Liver (tissue), 9 donors: ENCODE results near the gene KNOP1. TPM values are rescaled to one million over a fixed set of nuclear protein-coding genes. Genes with fewer than 3 reads are reported as not detected.

Experiments
- DNase-seq: peaks from one replicate; pipeline ENCODE4 v3.0.0-alpha.2; 2017; ENCODE audit warnings: low spot score
- H3K27ac ChIP-seq, 2 donors: one replicate each; pipeline ENCODE4 v1.7.0; 2013; ENCODE audit warnings: inconsistent platforms in 2 of 2, low read length in 2 of 2, control low read depth in 1 of 2, low read depth in 1 of 2, mild to moderate bottlenecking in 1 of 2
- H3K27me3 ChIP-seq, 4 donors: one replicate each; pipeline versions ENCODE4 v1.6.1 to v1.7.0; 2013; ENCODE audit warnings: low read length in 3 of 4, inconsistent platforms in 1 of 4, mild to moderate bottlenecking in 1 of 4, moderate library complexity in 1 of 4; ENCODE audit not compliant: control insufficient read depth in 4 of 4, insufficient read depth in 4 of 4
- H3K36me3 ChIP-seq, 4 donors: one replicate each; pipeline versions ENCODE4 v1.6.1 to v1.7.0; 2013; ENCODE audit warnings: low read length in 3 of 4, mild to moderate bottlenecking in 3 of 4, low read depth in 1 of 4, moderate library complexity in 1 of 4; ENCODE audit not compliant: control insufficient read depth in 4 of 4, insufficient read depth in 3 of 4
- H3K4me1 ChIP-seq, 4 donors: one replicate each; pipeline versions ENCODE4 v1.6.1 to v1.7.0; 2013; ENCODE audit warnings: low read length in 3 of 4, mild to moderate bottlenecking in 3 of 4, moderate library complexity in 1 of 4; ENCODE audit not compliant: control insufficient read depth in 4 of 4, insufficient read depth in 4 of 4
- H3K4me3 ChIP-seq, 3 donors: one replicate each; pipeline versions ENCODE4 v1.6.1 to v1.7.0; 2013; ENCODE audit warnings: low read length in 3 of 3, control low read depth in 1 of 3, low read depth in 1 of 3, mild to moderate bottlenecking in 1 of 3
- H3K9ac ChIP-seq, 2 donors: one replicate each; pipeline ENCODE4 v1.7.0; 2013; ENCODE audit warnings: low read length in 2 of 2, mild to moderate bottlenecking in 2 of 2, moderate library complexity in 2 of 2, control low read depth in 1 of 2, low read depth in 1 of 2
- H3K9me3 ChIP-seq, 4 donors: one replicate each; pipeline versions ENCODE4 v1.6.1 to v1.7.0; 2013; ENCODE audit warnings: low read length in 3 of 4; ENCODE audit not compliant: control insufficient read depth in 4 of 4
- EGR1 ChIP-seq, 2 donors: IDR thresholded peaks; 2 replicates each; pipeline ENCODE4 v1.6.1; 2016 to 2018; ENCODE audit warnings: antibody characterized with exemption in 2 of 2, low read depth in 2 of 2
- FOXA2 ChIP-seq: IDR thresholded peaks from 2 replicates; pipeline ENCODE4 v1.6.1; 2016; ENCODE audit warnings: antibody characterized with exemption
- HNF4G ChIP-seq: IDR thresholded peaks from 2 replicates; pipeline ENCODE4 v1.6.1; 2016; ENCODE audit warnings: antibody characterized with exemption
- JUND ChIP-seq, 2 donors: IDR thresholded peaks; 2 replicates each; pipeline ENCODE4 v1.6.1; 2016; ENCODE audit warnings: antibody characterized with exemption in 2 of 2
- NR2F2 ChIP-seq: IDR thresholded peaks from 2 replicates; pipeline ENCODE4 v1.6.1; 2016; ENCODE audit warnings: antibody characterized with exemption
- RAD21 ChIP-seq, 2 donors: IDR thresholded peaks; 2 replicates each; pipeline ENCODE4 v1.6.1; 2016; ENCODE audit warnings: antibody characterized with exemption in 2 of 2, mild to moderate bottlenecking in 2 of 2
- RXRA ChIP-seq, 2 donors: IDR thresholded peaks; 2 replicates each; pipeline ENCODE4 v1.6.1; 2017 to 2018; ENCODE audit warnings: antibody characterized with exemption in 2 of 2, mild to moderate bottlenecking in 1 of 2
- TAF1 ChIP-seq: conservative IDR thresholded peaks from 2 replicates; pipeline ENCODE4 v1.6.1; 2016; ENCODE audit warnings: antibody characterized with exemption, mild to moderate bottlenecking
- YY1 ChIP-seq: IDR thresholded peaks from 2 replicates; pipeline ENCODE4 v1.6.1; 2016; ENCODE audit warnings: antibody characterized with exemption, mild to moderate bottlenecking
- WGBS: extraction: QIAGEN DNeasy Blood & Tissue Kit; methylation state at CpG from one replicate; pipeline ENCODE4 v1.1.7; 2013; 5-methylcytosine and 5-hydroxymethylcytosine counted together
- polyA plus RNA-seq, 2 donors: library from polyadenylated mRNA; stranded (reverse) in 1 of 2; unstranded in 1 of 2; fragments of 200-250 nt in 1 of 2; fragments of >200 nt in 1 of 2; fragmentation: Nextera tagmentation in 1 of 2; extraction: Ambion mirVana in 1 of 2; gene quantifications; one replicate each; pipeline versions ENCODE4 v1.2.1 to v1.2.3, GENCODE V29; 2013 to 2015
- total RNA-seq, 2 donors: library from RNA; depleted of rRNA; stranded (reverse); fragments of >200 nt; gene quantifications; one replicate each; pipeline ENCODE4 v1.2.3, GENCODE V29; 2014
- TF ChIP-seq, protein P1 (sequence below): IDR thresholded peaks from 2 replicates; pipeline ENCODE4 v1.6.1; 2016; ENCODE audit warnings: antibody characterized with exemption
- TF ChIP-seq, protein P2 (sequence below): IDR thresholded peaks from 2 replicates; pipeline ENCODE4 v1.6.1; 2016; ENCODE audit warnings: antibody characterized with exemption, mild to moderate bottlenecking
- TF ChIP-seq, protein P3 (sequence below): fragments of 150-350 bp; IDR thresholded peaks from 2 replicates; pipeline ENCODE4 v1.5.1; 2017; ENCODE audit warnings: improper control_type of control experiment, low read depth, low read length; ENCODE audit not compliant: missing input control
- donor health status: healthy.
- donor health status: healthy.
- donor health status: healthy.
- donor health status: healthy.
- donor health status: healthy.

Gene KNOP1
- total and polyA plus RNA-seq, 4 donors, result 4.1 to 6.7 (median 5.7) TPM

DNA sequence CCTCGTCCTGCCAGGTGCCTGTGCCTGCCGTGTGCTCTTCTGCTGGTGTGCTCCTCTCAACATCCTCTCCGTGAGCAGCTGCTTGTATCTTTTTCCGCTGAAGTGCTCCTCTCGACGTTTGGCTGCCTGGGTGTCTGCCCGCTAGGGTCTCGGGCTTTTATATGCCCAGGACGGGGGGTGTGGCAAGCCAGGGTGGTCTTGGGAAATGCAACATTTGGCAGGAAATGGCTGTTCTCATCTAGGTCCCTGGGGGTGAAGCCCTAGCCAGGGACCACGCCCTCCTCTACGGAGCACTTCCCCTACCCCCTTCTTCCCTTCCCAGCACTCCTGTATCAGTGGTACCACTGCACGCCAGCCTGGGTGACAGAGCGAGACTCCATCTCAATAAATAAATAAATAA is 49.5 kb upstream of the KNOP1 start:
- peaks cover 0 to 4% (median 0%) of the 10 kb centered on the region in 4 donors for H3K9me3 ChIP-seq
- no peak overlapping the region for H3K4me3 ChIP-seq
- H3K36me3 ChIP-seq, result no peaks in the 10 kb centered on the region
- H3K27ac ChIP-seq, result no peak overlapping the region
- no peak overlapping the region for H3K9ac ChIP-seq
- H3K27me3 ChIP-seq, result no peaks in the 10 kb centered on the region
- 90% methylated on average over 13 of the region's 13 CpGs for WGBS
- TF ChIP-seq HNF4G (no peak), RXRA (IDR thresholded peaks at IDR 0.05) (no peak), NR2F2 (no peak), JUND (IDR thresholded peaks at IDR 0.05) (no peak), YY1 (no peak), EGR1 (IDR thresholded peaks at IDR 0.05; ENCODE audit: low read depth in 2 of 2) (no peak), TAF1 (no peak)
- TF ChIP-seq, protein P1, sequence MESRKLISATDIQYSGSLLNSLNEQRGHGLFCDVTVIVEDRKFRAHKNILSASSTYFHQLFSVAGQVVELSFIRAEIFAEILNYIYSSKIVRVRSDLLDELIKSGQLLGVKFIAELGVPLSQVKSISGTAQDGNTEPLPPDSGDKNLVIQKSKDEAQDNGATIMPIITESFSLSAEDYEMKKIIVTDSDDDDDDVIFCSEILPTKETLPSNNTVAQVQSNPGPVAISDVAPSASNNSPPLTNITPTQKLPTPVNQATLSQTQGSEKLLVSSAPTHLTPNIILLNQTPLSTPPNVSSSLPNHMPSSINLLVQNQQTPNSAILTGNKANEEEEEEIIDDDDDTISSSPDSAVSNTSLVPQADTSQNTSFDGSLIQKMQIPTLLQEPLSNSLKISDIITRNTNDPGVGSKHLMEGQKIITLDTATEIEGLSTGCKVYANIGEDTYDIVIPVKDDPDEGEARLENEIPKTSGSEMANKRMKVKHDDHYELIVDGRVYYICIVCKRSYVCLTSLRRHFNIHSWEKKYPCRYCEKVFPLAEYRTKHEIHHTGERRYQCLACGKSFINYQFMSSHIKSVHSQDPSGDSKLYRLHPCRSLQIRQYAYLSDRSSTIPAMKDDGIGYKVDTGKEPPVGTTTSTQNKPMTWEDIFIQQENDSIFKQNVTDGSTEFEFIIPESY, result no peak
- TF ChIP-seq, protein P2, sequence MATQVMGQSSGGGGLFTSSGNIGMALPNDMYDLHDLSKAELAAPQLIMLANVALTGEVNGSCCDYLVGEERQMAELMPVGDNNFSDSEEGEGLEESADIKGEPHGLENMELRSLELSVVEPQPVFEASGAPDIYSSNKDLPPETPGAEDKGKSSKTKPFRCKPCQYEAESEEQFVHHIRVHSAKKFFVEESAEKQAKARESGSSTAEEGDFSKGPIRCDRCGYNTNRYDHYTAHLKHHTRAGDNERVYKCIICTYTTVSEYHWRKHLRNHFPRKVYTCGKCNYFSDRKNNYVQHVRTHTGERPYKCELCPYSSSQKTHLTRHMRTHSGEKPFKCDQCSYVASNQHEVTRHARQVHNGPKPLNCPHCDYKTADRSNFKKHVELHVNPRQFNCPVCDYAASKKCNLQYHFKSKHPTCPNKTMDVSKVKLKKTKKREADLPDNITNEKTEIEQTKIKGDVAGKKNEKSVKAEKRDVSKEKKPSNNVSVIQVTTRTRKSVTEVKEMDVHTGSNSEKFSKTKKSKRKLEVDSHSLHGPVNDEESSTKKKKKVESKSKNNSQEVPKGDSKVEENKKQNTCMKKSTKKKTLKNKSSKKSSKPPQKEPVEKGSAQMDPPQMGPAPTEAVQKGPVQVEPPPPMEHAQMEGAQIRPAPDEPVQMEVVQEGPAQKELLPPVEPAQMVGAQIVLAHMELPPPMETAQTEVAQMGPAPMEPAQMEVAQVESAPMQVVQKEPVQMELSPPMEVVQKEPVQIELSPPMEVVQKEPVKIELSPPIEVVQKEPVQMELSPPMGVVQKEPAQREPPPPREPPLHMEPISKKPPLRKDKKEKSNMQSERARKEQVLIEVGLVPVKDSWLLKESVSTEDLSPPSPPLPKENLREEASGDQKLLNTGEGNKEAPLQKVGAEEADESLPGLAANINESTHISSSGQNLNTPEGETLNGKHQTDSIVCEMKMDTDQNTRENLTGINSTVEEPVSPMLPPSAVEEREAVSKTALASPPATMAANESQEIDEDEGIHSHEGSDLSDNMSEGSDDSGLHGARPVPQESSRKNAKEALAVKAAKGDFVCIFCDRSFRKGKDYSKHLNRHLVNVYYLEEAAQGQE, result no peak
- TF ChIP-seq, protein P3, sequence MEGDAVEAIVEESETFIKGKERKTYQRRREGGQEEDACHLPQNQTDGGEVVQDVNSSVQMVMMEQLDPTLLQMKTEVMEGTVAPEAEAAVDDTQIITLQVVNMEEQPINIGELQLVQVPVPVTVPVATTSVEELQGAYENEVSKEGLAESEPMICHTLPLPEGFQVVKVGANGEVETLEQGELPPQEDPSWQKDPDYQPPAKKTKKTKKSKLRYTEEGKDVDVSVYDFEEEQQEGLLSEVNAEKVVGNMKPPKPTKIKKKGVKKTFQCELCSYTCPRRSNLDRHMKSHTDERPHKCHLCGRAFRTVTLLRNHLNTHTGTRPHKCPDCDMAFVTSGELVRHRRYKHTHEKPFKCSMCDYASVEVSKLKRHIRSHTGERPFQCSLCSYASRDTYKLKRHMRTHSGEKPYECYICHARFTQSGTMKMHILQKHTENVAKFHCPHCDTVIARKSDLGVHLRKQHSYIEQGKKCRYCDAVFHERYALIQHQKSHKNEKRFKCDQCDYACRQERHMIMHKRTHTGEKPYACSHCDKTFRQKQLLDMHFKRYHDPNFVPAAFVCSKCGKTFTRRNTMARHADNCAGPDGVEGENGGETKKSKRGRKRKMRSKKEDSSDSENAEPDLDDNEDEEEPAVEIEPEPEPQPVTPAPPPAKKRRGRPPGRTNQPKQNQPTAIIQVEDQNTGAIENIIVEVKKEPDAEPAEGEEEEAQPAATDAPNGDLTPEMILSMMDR, result no peak
- H3K4me1 ChIP-seq, result no peaks in the 10 kb centered on the region
- no peak for DNase-seq

DNA sequence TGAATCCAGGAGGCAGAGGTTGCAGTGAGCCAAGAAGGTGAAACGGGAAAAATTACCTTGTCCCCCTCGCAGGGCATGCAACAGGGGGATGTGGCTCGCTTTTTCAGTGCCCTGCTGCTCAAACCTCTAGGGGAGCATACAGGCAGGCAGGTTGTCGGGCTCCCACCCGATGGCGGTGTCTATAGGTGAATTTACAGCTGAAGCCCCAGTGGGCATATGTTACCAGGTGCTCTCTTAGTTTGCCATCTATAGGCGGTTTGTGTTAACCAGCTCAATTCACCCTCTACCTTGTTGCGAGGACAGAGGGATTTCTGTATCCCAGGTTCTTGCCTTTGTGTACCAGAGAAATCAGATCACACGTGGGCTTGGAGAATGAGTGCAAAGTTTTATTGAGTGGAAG is 49.0 kb upstream of the KNOP1 start:
- Histone ChIP-seq H3K27ac (no peak overlapping the region), H3K9me3 (peaks cover 0 to 4% (median 0%) of the 10 kb centered on the region in 4 donors), H3K27me3 (no peaks in the 10 kb centered on the region), H3K4me3 (no peak overlapping the region), H3K4me1 (no peaks in the 10 kb centered on the region), H3K9ac (no peak overlapping the region), H3K36me3 (no peaks in the 10 kb centered on the region)
- DNase-seq, result no peak
- TF ChIP-seq FOXA2 (no peak), YY1 (no peak), RAD21 (IDR thresholded peaks at IDR 0.05) (no peak), TAF1 (no peak)
- TF ChIP-seq, protein P1, result no peak
- 96% methylated on average over 9 of the region's 9 CpGs for WGBS
